GM19238 (cell line): ENCODE results near the gene PRR19.
A peak's percentile ranks its signal among the peaks of the same experiment; 100 is the strongest.

ENCODE experiments used
- DNase-seq: peaks from one replicate; pipeline ENCODE4 v3.0.0; 2011; ENCODE audit warnings: low spot score; ENCODE audit not compliant: insufficient read length

PRR19 gene

DNA sequence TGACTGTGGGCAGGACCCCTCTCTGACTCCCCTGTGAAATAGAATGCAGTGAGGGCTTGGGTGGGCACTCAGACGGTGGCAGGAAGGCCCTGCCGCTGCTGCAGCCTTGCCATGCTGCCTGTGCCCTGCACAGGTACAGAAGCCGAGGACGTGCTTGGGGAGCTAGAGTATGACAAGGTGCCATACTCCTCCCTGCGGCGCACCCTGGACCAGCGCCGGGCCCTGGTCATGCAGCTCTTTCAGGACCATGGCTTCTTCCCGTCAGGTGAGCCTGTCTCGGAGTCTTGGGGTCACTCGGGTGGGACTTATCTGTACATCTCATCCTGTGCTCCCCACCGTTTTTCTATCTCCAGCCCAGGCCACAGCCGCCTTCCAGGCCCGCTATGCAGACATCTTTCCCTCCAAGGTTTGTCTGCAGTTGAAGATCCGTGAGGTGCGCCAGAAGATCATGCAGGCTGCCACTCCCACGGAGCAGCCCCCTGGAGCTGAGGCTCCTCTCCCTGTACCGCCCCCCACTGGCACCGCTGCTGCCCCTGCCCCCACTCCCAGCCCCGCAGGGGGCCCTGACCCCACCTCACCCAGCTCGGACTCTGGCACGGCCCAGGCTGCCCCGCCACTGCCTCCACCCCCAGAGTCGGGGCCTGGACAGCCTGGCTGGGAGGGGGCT lies 7.3 kb upstream of the PRR19 start:
- no peak for DNase-seq

DNA sequence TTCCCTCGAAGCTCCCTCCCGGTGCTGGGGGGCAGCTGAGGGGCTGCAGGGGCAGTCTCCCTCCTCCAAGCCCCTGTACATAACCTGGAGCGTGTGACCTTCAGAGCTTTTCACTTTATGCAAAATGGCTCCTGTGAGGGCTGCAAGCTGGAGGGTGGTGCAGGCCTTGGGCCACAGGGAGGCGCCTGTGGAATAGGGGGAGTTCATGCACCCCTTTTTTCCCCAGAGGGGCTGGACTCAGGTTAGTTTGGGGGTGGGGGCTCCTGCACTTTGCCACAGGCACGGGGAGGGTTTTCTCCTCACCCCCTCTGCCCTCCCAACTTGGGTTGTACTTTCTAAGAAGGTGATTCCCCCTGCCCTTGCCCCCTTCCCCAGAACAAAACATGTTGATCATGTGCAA lies 6.6 kb upstream of the PRR19 start:
- DNase-seq = no peak

DNA sequence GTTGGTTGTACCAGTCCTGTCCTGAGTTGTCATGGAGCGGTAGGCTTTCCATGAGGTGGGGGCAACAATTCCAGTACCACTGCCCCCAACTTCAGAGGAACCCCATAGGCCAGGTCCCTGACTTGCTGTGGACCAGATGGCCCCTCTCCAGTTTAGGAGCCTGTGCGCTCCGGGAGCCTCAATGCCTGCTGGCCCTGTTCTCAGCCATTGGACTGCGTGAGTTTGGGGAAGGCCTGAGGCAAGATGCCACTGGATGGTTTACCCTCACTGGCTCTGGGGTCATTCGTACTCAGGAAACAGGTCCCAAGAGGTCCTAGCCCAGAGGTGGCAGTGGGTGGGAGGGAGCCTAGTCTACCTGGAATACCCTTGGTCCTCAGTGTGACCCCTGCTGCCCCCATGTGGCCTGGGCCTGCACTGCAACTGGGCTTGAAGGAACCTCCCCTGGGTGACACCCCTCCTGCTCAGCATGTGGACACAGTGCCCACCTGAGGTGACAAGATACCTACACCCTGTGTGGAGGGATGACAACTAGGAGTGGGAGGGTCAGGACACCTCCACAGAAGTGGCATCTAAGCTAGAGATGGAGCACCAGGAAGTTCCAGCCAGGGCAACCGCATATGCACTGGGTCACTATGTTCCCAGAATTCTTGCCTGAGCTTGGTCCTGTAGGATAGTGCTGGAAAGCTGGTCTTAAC lies 6.0 kb upstream of the PRR19 start:
- DNase-seq = peak; percentile 85

DNA sequence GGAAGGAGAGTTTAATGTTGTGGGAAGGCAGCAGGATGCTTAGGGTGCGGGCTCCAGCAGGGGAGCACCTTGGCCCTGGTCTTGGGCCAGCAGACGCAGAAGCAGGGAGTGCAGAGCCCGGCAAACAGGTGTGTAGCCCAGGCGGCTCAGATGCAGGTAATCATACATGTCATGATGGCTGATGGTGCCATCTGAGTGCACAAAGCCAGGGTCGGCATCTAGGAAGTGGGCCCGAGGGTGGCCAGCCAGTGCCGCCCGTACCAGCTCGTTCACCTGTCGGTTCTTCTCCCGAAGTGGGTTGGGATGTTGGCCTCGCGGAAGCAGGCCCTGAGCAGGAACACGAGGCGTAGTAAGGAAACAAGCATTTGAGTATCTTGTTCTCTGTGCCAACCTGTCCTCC lies 4.9 kb upstream of the PRR19 start:
- no peak for DNase-seq

DNA sequence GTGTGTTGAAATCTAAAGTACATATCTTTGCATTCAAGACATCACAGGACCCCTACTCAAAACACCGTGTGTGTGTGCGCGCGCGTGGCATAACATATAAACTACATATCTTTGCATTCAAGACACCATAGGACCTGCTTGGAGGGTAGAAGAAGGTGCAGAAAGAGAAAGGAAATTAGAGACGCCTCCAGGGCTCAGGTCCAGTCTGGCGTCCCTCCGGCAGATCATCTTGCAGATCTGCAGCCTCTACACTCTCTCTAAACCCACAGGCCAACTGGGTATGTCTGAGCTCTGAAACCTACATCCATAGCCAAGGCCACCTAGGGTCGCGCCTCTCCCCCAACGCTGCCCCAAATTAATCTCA lies 1.2 kb downstream of the PRR19 start:
- no peak for DNase-seq

DNA sequence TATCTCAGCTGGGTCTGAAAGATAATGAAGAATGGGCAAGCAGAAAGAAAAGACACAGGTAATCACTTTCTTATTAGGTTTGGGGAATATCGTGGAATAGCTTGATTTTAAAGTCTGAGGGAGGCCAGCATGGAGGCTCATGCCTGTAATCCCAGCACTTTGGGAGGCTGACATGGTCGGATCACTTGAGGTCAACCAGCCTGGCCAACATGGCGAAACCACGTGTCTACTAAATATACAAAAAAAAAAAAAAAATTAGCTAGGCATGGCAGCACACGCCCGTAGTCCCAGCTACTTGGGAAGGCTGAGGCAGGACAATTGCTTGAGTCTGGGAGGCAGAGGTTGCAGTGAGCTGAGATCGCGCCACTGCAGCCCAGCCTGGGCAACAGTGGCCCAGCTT lies 1.9 kb downstream of the PRR19 start:
- no peak for DNase-seq

DNA sequence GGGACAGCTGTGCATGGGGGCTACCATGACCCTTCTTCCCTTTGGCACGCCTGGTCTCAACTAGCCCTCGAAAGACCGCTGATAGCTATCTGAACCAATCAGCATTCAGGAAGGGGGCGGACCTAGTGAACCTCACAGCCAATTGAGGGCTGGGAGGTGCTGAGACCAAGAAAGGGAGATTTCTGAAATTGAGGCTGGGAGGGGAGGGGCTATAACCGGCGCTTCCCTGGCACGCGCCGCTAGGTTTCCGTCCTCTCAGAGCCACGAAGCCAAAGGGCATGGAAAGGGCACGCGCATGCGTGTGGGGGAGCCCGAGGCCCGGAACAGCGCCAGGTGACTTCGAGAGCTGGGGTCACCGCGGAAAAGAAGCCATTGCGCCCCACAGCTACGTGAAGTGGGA lies 4.7 kb downstream of the PRR19 start:
- no peak for DNase-seq

DNA sequence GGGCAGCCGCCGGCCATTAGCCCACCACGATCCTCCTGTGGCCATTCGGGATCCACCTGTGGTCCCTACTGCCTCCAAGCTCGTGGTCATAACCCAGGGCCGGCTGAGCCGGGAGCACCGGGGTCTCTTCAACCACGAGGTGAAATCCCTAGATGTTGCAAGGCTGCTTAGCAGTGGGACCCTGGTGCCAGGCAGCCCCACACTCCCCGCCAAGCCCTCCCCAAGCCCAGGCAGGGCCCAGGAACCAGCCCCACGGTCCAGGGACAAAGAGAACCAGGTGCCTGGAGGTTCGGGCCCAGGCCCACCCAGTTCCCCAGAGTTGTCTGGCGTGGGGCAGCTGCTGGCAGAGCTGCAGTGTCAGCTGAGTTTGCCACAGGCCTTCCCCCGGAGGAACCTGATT lies 7.8 kb downstream of the PRR19 start:
- DNase-seq = no peak

DNA sequence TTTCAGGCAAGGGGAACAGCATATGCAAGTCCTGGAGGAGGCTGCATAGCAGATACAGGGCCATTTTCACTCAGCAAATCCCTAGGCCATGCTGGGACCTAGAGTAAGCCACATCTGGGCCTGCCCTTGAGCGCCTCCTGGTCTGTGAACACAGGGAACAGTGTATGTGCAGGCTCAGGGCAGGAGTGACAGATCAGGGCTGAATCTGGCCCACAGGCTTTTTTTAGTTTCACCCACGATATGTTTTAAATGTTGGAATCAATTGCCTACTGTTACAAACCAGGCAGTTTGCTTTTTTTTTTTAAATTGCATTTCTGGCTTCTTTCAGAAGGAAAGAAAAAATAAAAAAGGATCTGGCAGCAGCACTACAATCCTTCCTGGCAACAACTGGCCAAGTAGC lies 9.7 kb downstream of the PRR19 start:
- no peak for DNase-seq

DNA sequence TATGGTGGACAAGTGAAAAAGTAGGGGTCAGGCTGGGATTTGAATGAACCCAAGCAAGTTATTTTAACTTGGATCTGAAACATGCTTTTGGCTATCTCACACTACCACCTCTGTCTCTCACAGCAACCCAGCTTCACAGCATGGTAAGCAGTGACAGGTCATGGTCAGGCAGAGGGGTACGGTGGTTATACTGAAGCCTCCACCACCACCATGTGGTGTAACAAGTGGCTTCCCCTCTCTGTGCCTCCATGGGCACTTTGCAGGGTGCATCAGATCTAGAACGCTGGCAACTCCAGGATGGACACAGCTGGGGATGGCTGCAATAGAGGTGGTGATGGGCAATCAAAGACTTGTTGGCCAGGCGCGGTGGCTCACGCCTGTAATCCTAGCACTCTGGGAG lies 10.4 kb downstream of the PRR19 start:
- no peak for DNase-seq

DNA sequence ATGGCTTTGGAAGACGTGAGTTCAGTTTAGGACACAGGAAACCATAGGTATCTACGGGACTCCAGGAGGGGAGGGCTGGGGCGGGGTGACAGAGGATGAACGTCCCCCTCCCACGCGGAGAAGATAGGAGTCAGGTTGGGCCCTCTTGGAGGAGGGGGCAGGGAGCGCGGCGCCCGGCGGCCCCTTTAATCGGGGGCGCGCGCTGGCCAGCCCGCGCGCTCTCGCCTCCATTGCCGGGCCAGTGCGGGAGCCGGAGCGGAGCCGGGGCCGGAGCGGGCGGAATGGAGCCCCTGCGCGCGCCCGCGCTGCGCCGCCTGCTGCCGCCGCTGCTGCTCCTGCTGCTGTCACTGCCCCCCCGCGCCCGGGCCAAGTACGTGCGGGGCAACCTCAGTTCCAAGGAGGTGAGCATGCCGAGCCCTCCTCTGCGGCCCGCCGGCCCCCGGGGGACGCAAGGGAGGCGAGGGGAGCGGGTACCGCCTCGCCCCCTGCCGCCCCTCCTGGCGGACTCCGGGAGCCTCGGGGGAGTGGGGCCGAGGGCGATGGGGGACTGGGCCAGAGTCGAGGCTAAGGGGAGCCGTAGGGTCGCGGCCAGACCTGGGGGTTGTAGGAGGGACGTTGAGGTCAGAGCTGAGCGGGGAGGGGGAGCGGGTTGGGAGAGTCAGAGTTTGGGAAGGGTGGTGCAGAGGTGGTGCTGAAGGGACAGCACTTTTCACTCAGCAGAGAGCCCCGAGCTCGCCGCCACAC lies 11.3 kb downstream of the PRR19 start, which contains the start of gene TMEM145:
Gene TMEM145, plus strand, starts transcription at position 214 of the 744 bp plus-strand sequence. Its CDS starts 68 bp downstream, at position 282.
- peak; percentile 54 for DNase-seq

DNA sequence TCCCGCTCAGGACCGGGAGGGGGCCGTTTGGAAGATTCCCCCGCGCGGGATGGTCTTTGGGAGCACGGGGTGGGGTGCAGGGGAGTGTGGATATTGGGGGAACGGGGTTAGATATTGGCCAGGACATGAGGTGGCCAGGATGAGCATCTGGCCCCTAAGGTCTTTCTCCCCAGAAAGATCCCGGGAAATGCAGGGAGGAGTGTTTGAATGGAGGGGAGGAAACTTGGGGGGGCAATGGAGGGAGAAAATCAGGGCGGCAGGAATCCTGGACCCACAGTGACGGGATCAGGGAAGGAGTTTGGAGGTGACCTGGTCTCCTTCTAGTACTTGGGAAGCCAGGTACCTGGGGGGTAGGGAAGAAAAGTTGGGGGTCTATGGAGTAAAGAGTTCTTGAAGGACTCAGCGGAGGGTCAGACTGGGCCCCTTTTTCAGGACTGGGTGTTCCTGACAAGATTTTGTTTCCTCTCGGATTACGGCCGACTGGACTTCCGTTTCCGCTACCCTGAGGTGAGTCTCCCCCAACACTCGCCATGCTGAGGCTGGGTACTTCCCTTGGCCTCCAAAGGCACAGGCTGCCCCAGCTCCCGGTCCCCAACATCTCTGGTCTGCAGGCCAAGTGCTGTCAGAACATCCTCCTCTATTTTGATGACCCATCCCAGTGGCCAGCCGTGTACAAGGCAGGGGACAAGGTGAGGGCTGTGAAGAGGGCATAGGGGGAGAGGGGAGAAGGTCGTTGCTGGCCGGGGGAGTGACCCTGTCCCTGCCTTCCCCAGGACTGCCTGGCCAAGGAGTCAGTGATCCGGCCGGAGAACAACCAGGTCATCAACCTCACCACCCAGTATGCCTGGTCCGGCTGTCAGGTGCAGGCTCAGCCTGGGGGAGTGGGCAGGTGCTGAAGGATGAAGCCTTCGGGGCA lies 12.2 kb downstream of the PRR19 start:
- DNase-seq = no peak

DNA sequence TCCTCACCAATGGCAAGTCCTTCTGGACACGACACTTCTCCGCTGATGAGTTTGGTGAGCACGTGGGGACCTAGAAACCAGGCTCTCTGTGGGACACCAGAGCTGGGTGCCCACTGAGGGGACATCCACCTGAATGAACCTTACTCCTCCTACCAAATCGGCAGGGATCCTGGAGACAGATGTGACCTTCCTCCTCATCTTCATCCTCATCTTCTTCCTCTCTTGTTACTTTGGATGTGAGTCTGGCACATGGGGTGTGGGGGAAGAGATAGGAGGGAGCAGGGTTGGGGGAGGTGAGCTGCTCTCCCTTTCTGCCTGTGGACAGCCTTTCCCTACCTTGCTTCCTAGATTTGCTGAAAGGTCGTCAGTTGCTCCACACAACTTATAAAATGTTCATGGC lies 13.1 kb downstream of the PRR19 start:
- DNase-seq = no peak

DNA sequence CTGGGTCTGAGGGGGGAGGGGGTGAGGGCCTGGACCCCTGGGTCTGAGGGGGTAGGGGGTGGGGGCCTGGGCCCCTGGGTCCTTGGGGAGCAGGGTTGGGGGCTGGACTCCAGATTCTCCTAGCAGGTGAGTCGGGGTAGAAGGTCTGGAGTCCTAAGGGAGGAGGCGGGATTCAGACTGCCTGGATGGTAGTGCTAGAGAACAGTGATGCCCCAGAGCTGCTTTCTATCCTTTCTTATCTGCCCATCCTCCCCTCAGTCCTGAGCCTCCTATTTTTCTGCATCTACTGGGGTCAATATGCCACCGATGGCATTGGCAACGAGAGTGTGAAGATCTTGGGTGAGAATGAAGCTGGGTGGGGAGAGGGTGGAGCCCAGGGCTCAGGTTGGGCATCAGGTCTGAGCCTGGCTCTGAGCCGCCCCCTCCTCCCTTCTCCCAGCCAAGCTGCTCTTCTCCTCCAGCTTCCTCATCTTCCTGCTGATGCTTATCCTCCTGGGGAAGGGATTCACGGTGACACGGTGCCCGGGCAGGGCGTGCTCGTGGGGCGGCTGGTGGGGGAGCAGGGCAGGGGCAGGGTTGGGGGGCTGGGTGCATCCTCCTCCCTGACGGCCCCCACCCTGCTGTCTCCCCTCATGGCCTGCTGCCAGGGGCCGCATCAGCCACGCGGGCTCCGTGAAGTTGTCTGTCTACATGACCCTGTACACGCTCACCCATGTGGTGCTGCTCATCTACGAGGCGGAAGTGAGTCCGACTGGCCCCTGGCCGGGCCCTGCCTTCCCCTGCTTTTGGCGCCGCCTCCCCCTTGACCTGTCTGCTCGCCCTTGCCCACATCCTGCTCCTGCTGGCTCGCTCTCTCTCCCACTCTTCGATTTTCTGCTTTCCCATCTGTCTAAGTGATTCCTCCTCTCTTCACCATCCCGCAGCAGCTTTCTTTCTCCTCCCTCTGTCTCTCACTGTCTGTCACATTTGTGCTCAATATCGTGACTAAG lies 14.6 kb downstream of the PRR19 start:
- DNase-seq = no peak

DNA sequence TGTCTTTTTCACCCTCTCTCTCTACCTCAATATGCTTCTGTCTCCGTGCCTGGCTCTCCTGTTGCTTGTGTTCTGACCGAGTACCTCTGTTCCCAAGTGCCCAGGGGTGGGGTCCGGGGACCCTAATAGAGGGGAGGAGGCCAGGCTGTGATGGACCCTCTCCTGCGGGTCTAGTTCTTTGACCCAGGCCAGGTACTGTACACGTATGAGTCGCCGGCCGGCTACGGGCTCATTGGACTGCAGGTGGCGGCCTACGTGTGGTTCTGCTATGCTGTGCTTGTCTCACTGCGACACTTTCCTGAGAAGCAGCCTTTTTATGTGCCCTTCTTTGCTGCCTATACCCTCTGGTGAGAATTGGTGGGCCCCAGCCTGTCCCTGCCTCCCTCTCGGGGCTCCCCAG lies 15.6 kb downstream of the PRR19 start:
- no peak for DNase-seq

DNA sequence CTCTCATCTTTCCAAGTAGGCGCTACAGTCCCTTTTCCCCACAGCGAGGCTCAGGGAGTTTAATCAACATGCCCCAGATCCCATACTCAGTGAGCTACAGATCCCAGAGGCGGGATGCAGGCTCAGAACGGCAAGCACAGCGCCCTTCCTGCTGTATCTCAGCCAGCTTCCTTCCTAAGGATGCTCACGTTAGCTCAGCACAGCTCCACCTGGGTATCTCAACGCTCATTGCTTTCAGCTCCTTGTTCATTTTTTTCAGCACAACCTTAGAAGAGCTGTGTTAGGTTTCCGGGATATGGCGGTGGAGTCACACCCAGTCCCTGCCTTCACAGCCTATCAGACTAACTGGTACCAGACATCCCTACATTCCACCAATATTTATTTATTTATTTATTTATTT lies 20.4 kb downstream of the PRR19 start:
- DNase-seq = no peak

DNA sequence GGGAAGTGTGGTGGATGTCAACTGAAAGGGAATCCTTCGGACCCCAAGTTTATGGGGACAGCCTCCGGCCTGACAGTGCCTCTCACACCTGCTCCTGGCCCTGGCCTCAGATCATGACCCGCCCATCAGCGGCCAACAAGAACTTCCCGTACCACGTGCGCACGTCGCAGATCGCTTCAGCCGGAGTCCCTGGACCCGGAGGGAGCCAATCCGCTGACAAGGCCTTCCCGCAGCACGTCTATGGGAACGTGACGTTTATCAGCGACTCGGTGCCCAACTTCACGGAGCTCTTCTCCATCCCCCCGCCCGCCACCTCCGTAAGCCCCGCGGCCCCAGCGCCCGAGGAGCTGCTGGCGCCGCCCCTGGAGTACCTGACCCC lies 21.5 kb downstream of the PRR19 start:
- DNase-seq = no peak

DNA sequence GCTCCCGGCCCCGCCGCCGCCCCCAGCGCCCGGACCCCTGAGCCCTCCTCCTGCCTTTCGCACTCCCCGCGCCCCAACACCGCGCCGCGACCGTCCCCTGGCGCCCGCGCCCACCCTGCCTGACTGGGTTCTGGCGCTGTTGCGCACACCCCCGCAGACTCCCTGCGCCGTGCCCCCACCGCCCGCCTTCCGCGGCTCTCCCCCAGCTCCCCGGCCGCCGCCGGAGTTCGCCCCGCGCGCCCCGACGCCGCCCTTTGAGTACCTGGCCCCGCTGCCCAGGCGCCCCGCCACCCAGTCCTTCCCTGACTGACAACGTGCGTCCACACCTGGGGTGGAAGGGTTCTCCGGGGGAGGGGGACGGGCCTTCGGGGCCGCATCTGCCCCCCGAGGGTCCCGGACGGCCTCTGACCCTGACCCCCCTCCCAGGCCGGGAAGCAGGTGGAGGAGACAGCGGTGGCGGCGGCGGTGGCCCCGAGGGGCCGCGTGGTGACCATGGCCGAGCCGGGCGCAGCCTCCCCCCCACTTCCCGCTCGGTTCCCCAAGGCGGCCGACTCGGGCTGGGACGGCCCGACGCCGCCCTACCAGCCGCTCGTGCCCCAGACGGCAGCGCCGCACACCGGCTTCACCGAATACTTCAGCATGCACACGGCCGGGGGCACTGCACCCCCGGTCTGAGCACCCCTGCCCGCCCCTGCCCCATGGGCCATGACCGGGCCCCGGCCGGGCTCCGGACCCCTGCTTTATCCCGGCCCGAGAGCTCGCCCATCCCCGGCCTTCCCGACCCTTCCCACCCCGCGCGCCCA lies 22.1 kb downstream of the PRR19 start:
- DNase-seq = no peak

DNA sequence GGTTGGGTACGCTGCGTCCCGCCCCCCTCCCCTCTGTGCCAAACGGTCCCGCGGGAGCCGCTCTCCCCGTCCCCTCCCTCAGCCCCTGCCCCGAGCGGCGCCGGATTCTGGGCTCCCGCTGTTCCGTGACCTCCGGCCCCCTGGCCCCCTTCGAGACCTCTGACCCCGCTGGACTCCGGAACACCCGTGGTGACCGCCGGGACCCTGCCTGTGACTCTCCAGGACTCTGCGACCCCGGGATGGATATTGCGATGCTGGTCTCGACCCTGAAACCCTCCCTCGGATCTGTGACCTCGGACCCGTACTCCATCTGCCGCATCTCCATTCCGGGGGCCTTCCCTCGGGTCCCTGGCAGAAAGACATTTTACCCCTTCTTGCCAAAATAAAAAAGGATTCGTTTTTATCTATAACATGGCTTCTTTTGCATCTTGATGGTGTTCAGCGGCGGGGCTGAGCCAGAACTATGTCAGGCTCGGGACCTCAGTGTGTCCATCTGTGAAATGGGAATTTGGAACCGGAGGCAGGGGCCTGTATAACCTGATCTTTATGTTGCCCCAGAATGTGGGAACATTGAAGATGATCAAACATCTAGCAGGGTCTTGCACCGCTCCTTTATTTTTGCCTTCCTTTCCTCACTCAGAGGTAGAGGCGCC lies 22.8 kb downstream of the PRR19 start:
- no peak for DNase-seq
